ENCODE results near the gene HOXD12. TPM values are rescaled to one million over a fixed set of nuclear protein-coding genes. Genes with fewer than 3 reads are reported as not detected.

HOXD12 gene
- total RNA-seq, 4 donors from 2014 or later, result 0.27 TPM; not detected in 3

DNA sequence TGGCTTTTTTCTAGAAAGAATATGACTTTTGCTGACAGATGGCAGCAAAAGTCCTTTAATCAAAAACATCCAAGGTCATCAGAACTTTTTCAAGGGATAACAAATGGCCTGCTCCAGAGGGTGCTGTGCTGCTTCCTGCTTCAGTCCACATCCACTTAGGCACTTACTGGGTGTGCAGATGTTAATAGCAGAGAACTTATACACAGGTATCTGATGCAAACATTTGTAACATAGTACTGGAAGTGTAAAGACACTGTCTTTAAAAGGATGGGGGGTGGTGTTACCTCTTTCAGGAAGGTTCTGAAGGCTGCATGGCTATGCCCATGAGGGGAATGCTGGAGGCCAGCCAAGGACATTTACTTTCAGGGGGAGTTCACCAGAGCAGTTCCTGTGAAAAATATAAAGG lies 35.4 kb downstream of the HOXD12 start:
- intact Hi-C loops (cut with DNase I; ENCODE audit: low total_unique reads), result loop anchor here (5.0 kb wide), 2 partner anchors 417 to 502 kb away; no protein-coding TSS in a partner anchor

DNA sequence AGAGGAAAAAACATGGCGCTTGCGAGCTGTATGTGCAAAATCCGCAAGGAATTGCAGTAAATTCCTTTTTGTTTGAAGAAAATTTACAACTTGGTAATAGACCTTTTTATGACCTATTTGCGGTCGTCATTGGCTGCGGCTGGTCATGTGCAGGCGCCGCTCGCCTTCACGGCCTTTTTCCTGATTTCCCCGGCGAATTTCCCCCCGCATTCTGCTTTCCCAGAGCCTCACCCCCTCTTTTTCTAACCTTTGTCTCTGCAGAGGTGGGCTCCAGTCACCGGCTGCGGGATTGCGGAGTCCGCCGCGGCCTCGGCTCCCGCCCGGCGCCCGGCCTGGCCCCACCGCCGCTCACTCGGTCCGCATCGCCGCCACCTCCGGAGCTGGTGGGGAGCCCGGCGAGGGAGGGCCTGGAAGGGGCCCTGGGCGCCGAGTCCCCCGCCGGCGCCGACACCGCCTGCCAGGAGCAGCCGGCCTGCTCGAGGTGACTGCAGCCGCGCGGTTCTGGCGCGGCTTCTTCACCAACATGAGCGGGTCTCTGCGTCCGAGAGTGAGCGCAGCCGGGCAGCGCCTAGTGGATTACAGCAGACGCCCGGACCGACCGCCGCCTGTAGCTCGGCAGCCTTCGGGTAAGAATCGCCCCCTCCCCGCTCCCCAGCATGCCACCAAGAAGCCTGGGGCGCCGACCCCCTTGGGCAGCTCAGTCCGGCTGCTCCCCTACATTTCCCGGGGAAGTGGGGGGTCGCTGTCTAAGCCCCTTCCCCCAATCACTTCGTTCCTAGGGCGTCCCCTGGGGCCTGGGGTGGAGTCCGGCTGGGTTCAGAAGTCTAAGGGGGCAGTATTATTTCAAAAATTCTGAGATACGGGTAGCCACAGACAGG lies 37.0 kb downstream of the HOXD12 start:
- peak in 1 of 2 donors; percentile 87 for DNase-seq (ENCODE audit: low spot score in 2 of 2)
- intact Hi-C loops (cut with DNase I; ENCODE audit: low total_unique reads), result loop anchor here (5.0 kb wide), 2 partner anchors 416 to 501 kb away; no protein-coding TSS in a partner anchor
- TF ChIP-seq, protein P1, sequence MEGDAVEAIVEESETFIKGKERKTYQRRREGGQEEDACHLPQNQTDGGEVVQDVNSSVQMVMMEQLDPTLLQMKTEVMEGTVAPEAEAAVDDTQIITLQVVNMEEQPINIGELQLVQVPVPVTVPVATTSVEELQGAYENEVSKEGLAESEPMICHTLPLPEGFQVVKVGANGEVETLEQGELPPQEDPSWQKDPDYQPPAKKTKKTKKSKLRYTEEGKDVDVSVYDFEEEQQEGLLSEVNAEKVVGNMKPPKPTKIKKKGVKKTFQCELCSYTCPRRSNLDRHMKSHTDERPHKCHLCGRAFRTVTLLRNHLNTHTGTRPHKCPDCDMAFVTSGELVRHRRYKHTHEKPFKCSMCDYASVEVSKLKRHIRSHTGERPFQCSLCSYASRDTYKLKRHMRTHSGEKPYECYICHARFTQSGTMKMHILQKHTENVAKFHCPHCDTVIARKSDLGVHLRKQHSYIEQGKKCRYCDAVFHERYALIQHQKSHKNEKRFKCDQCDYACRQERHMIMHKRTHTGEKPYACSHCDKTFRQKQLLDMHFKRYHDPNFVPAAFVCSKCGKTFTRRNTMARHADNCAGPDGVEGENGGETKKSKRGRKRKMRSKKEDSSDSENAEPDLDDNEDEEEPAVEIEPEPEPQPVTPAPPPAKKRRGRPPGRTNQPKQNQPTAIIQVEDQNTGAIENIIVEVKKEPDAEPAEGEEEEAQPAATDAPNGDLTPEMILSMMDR (IDR thresholded peaks at IDR 0.05), result no peak
- no peak for TF ChIP-seq POLR2A (IDR thresholded peaks at IDR 0.05)
- peak overlapping the region; percentile 34 for H3K4me3 ChIP-seq (ENCODE audit: low read depth, poor library complexity, severe bottlenecking)
- WGBS, 2 donors, result 2 to 3% methylated on average over 45 to 50 of the region's 71 CpGs

More for the DNA sequence above, 35.4 kb downstream of the HOXD12 start:
- peak in 1 of 2 donors; percentile 59 for DNase-seq (ENCODE audit: low spot score in 2 of 2)
- TF ChIP-seq, protein P1 (IDR thresholded peaks at IDR 0.05), result no peak
- TF ChIP-seq POLR2A (IDR thresholded peaks at IDR 0.05), result no peak
- no peak overlapping the region for H3K4me3 ChIP-seq (ENCODE audit: low read depth, poor library complexity, severe bottlenecking)

DNA sequence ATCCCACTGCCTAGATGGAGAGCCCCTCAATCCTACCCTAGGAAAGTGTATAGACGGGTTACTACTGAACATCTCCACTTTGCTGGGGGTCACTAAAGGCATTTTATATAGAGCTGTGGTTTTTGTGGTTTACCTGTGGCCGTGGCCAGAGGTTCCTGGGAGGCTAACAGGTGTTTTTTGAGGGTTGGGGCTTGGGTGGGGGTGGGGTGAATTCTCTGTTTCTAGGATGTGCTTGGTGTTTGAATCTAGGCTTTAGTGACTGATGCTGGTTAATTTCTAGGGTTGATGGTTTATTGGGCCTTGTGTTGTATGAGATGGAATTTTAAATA lies 37.6 kb downstream of the HOXD12 start:
- intact Hi-C loops (cut with DNase I; ENCODE audit: low total_unique reads), result loop anchor here (5.0 kb wide), 2 partner anchors 415 to 500 kb away; no protein-coding TSS in a partner anchor
- peak overlapping the region; percentile 34 for H3K4me3 ChIP-seq (ENCODE audit: low read depth, poor library complexity, severe bottlenecking)
- WGBS, 2 donors, result 8 to 31% methylated on average over 2 of the region's 2 CpGs
- no peak for DNase-seq (ENCODE audit: low spot score in 2 of 2)
- no peak for TF ChIP-seq POLR2A (IDR thresholded peaks at IDR 0.05)
- TF ChIP-seq, protein P1 (IDR thresholded peaks at IDR 0.05), result no peak

DNA sequence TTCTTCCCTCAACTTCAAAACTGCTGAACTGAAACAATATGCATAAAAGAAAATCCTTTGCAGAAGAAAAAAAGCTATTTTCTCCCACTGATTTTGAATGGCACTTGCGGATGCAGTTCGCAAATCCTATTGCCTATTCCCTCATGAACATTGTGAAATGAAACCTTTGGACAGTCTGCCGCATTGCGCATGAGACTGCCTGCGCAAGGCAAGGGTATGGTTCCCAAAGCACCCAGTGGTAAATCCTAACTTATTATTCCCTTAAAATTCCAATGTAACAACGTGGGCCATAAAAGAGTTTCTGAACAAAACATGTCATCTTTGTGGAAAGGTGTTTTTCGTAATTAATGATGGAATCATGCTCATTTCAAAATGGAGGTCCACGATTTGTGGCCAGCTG lies 38.3 kb downstream of the HOXD12 start:
- H3K4me3 ChIP-seq (ENCODE audit: low read depth, poor library complexity, severe bottlenecking), result no peak overlapping the region
- WGBS, 2 donors, result 56 to 73% methylated on average over 8 of the region's 8 CpGs
- TF ChIP-seq, protein P1 (IDR thresholded peaks at IDR 0.05), result no peak
- TF ChIP-seq POLR2A (IDR thresholded peaks at IDR 0.05), result no peak
- intact Hi-C loops (cut with DNase I; ENCODE audit: low total_unique reads), result loop anchor here (5.0 kb wide), 2 partner anchors 414 to 499 kb away; no protein-coding TSS in a partner anchor
- DNase-seq (ENCODE audit: low spot score in 2 of 2), result peak in 1 of 2 donors; percentile 50

DNA sequence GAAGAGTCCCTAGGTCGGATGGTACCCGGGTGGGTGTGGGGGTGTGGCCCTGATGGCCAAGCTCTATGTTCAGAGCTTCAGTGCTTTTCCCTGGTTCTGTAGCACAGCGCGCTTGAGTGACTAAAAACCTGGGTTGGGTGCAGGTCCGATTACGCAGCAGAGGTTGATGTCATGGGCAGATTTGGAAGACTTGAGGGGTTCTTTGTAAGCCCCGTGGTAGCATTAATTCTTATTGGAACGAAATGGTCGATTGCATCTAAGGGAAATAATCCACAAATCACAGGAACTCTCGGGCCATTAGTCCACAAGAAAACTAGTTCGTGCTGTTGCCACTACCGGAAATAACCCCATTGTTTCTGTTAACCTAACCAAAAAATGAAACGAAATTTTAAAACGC lies 38.9 kb downstream of the HOXD12 start:
- DNase-seq (ENCODE audit: low spot score in 2 of 2), result peak in 1 of 2 donors; percentile 81
- 38 to 42% methylated on average over 14 of the region's 14 CpGs for WGBS, 2 donors
- TF ChIP-seq POLR2A (IDR thresholded peaks at IDR 0.05), result no peak
- TF ChIP-seq, protein P1 (IDR thresholded peaks at IDR 0.05), result no peak
- H3K4me3 ChIP-seq (ENCODE audit: low read depth, poor library complexity, severe bottlenecking), result no peak overlapping the region
- intact Hi-C loops (cut with DNase I; ENCODE audit: low total_unique reads), result loop anchor here (5.0 kb wide), 2 partner anchors 414 to 499 kb away; no protein-coding TSS in a partner anchor

All from lower leg skin (tissue), 4 donors.